Measurements from ENCODE around the gene ING2. TPM values are rescaled to one million over a fixed set of nuclear protein-coding genes. Genes with fewer than 3 reads are reported as not detected.

Gene ING2
- total RNA-seq, 1 donor from 2014 or later: 6.2 TPM

DNA sequence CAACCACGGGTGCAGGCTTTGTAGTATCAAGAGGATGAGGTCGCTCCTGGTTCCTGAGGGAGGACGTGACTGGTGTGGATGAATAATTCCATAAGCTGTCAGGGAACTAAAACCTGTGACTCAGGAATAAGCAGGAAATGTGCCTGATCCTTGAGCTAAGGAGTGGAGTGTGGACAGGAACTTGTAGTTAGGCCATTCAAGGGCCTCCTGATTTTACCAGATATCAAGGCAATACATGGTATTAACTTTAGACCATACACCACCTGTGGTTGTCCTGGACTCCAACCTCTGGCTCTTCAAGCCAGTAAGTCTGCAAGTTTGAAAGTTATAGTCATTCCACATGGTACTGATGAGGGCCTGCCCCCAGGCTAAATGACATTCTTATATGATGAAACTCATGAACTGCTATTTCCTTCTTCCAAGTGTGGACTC lies 12.1 kb upstream of the ING2 start:
- intact Hi-C loops (cut with DNase I): no loop called here
- DNase-seq (ENCODE audit: low spot score): no peak

DNA sequence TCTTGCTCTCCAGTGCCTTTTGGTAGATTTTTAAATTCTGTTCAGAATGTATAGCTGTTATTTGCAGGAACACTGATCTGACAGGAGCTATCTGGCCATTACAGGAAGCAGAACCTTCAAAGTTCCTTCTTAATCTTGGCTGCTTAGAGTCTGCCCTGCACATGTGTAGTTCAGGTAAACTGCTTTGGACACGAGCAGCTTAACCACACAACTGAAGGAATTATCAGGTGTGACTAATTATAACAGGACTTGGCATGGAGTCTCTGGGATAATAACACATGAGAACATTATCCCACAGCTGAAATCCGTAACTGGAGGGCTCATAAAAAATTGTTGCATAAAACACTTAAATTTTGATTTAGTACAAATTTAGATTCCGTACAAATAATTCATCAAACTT lies 11.6 kb upstream of the ING2 start:
- intact Hi-C loops (cut with DNase I): no loop called here
- DNase-seq (ENCODE audit: low spot score): no peak

DNA sequence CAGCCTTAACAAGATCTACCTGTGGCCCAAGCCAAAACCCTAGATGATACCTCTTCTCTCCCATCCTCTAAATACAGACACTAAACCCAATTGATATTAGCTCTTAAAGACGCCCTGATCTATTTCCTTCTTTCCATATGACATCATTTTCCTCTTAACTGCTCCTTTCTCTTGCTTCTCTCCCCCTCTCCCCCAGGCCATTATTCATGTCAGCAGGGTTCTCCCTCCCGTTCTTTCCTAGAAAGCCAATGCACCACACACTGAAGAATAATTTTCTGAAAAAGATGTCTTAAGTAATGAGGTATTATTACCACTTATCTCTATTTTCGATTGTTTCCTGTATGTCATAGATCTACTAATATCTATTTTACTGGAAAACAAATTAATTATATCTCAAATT lies 9.7 kb upstream of the ING2 start:
- no peak for DNase-seq (ENCODE audit: low spot score)
- intact Hi-C loops (cut with DNase I): no loop called here

DNA sequence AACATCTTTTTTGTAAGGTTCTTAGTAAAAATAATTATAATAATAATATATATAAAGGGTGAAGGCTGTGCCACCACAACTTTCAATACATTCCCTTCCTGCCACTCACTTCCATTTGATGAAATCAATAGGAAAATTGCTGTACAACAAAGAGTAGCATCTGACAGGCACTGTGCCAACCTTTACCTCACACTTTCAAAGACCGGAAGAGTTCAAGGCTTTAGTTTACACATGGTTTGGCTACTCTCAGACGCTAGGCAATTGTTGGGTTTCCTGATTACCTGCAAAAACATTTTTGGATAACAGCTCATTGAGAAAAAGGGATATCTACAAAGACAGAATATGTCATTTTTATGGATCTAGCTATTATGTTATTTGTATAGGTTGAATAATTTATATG lies 5.5 kb upstream of the ING2 start:
- intact Hi-C loops (cut with DNase I): no loop called here
- DNase-seq (ENCODE audit: low spot score): no peak

DNA sequence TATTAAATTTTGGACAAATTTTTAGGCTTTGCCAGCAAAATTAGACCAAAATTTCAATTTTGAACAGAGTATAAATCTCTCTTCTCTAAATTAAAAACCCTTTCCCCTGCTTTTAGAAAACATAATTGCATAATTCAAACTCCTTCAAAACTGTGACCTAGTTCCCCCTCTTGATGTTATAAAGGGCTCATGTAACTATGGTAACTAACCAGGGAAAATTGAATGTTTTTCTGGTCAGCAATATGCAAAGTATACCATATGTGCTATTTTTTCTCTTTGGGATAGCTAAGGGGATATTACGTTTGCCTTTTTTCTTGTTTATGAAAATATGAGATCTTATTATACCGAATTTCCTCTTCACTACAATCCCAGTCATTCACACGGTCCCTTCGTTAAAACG lies 5.1 kb upstream of the ING2 start:
- DNase-seq (ENCODE audit: low spot score): no peak
- intact Hi-C loops (cut with DNase I): loop anchor here (5.0 to 10.0 kb wide), 2 partner anchors 58 to 405 kb away; partner anchors contain the start of genes CDKN2AIP and WWC2

DNA sequence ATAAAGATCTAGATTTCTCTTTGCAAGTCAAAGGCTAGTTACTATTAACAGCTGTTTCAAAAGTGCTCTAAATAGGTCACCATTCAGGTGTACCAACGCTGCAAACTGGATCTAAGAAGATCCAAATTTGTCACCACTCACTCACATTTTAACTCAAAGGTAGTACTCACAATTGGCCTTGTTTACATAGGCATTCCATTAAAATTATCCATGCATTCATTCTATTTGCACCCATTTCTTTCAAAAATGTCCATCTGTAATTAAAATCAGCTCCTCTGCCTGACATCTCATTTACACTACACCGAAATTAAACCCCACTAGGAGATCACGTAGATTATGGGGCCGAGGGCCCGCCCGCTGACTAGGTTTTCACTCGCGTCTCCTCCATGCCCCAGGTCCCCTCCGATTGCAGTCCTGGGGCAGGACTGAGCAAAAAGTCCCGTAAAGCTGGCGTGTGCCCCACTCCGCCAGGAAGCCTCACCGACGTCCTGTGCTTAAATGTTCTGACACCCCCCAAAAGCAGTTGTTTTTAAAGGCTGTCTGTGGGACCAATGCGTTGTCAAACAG lies 1.3 kb upstream of the ING2 start:
- DNase-seq (ENCODE audit: low spot score): no peak
- intact Hi-C loops (cut with DNase I): loop anchor here (2.0 to 10.0 kb wide), 3 partner anchors 33 to 409 kb away; partner anchors contain the start of genes CDKN2AIP and WWC2

DNA sequence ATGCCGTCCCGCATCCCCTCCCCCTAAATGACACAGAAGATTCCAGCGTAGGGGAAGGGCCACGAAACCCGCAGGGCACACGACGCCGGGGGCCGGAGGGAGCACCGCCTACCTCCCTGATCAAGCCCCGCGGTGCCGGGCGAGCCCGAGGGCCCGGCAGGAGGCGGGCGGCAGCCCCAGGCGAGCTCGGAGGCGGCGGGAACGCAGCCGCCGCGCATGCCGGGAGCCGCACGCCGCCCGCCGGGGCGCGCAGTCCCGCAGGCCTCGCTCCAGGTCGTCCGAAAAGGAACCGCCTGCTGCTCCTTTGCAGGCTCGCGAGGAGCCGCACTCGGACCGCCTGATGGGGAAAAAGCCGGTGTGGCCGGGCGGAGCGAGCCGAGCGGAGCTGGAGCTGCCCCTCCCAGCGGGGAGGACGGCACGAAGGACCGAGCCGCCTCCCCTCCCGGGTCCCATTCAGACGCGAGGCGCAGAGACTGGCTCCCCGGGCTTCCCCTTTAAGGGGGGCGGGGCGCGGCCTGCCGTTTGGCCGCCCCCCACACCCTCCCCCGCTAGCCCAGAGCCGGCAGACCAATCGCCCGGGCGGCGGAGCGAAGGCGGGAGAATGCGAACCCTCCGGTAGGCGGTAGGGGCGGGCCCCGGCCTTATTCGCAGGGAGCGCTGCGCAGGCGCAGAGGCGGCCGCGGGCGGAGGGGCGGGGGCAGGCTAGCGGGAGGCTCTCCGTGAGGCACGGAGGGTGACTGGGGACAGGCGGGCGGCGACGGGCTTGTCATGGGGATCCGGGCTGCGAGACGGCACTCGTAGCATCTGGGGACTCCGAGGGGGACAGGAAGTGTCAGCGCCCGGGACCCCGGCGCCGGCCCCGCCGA lies 561 bp upstream of the ING2 start:
- intact Hi-C loops (cut with DNase I): loop anchor here (2.0 to 10.0 kb wide), 3 partner anchors 33 to 409 kb away; partner anchors contain the start of genes CDKN2AIP and WWC2
- peak; percentile 100 for DNase-seq (ENCODE audit: low spot score)

DNA sequence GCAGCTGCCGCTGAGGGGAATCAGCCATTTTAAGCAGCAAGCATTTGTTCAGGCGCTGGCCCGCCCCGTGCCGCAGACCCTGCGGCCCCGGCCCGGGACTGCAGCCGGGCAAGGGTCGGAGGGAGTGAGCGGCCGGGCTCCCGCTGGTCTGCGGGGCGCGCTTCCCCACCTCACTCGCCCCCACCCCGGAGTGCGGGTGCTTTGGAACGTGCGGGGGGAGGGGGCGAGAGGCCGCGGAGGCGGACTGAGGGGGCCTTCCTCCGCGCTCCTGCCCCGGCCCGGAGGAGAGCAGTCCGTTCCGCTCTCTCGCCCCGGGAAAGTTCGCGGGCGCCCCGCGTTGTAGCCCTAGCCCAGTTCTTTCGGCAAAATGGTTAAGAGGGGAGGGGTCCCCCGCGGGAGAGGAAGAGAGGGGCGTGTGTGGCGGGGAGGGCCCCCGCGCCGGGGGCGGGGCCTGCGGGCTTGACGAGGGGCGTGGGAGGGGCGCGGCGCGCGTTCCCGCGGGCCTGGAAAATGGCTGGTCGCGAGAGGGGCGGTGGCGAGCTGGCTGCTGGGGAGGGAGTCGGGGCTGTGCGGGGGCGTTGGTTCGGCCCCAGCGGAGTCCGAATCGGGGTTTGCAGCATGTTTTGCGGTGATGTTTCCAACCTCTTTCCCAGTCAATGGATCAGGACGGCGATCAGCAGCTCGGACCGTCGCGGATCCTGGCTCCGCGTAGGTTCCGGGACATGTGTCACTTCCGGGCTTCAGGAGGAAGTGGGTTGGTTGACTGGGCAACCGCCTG lies 942 bp downstream of the ING2 start:
- intact Hi-C loops (cut with DNase I): loop anchor here (1.0 to 10.0 kb wide), 3 partner anchors 35 to 411 kb away; partner anchors contain the start of genes RWDD4, TRAPPC11 and WWC2
- peak; percentile 95 for DNase-seq (ENCODE audit: low spot score)

DNA sequence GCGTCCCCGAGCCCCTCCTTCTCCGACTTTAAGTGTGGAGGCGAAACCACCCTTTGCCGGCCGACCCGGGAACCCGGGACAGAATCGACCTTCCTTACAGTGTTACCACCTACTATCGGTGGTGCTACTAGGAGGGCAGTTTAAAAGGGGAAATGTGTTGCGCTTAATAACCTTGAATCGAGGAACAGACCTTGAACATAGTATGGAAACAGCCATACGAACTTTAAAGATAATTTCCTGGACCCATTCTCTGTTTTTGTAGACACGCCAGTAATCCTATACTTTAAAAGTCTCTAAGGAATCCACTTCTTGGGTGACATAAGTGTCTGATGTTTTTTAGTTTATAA lies 1.5 kb downstream of the ING2 start:
- no peak for DNase-seq (ENCODE audit: low spot score)
- intact Hi-C loops (cut with DNase I): loop anchor here (1.0 to 10.0 kb wide), 2 partner anchors 153 to 412 kb away; partner anchors contain the start of genes RWDD4, TRAPPC11 and WWC2

DNA sequence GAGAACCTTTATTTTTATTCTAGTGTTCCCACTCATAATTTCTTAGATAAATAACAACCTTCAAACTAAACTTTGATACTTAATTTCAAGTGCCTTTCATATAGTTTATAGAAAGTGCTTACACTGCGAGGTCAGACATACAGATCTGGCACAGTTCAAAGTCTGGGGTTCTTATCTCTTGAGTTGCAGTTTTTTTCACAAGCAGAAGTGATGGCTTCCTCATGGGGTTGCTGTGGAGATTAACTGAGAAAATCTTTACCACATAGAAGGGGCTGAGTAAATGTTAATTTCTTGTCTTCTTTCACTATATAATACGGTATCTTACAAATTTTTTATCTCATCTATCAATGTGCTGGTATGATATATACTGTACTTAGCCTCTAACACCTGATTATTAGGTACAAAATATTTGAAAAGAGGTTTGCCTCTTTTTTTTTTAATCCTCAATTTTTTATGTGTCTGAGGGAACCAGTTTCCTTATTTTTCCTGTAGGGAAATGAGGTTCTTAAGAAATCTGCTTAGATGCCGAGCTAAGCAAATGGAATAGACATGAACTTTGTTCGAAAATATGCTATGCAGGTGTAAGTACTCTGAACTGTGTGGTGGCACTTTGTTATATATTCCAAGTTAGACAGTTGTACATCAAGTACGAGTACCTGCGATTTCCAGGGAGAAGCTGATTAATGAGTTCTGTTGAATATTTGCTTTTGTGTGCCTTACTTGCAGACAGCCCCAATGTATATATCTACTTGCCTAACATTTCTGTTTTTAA lies 3.3 kb downstream of the ING2 start:
- no peak for DNase-seq (ENCODE audit: low spot score)
- intact Hi-C loops (cut with DNase I): loop anchor here (10.0 kb wide), 1 partner anchor 413 kb away; the partner anchor contains the start of gene WWC2

DNA sequence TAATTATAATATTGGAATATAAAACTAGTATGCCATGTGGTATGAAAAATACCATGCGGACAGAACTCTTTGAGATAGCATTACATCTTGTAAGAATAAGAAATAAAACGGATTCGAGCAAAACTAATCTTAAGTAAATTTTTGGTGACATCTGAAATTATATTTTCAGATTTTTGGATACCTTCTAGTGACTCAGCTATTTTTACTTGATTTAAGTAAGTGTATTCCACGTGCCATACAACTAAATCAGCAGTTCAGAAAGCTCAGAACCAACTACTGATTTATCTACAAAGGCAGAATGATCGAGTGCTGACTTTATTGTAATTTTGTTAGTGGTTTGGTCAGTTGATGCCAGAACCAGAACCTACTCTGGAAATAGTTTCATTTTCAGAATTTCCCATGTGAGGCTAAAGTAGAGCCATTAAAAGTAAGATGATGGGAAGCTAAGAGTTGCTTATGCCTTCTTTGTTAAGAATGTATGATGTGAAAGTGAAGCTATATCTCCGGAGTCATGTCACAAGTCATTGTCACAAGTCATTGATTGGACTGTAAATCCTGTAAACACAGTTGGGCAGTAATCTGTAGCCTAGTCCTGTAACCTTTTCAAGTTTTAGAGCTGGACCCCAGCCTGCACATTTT lies 4.0 kb downstream of the ING2 start:
- intact Hi-C loops (cut with DNase I): loop anchor here (10.0 kb wide), 1 partner anchor 414 kb away; the partner anchor contains the start of gene WWC2
- no peak for DNase-seq (ENCODE audit: low spot score)

DNA sequence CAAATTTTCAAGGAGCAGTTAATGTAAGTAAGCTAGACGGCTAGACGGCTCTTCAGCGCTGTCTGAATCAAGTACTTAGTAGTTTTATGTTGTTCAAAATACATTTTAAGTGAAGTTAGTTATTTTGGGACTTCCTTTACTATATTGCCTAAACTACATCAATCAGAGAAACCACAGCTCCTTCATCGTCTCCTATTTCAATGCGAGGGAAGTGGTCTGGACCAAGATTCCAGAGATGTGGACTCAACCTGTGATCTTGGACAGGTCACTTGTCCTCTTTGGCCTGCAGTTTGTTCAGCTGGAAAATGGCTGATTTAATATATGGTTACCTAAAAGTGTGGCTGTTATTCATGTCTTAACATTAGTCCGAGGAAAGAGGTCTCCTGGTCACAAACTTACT lies 10.6 kb downstream of the ING2 start:
- DNase-seq (ENCODE audit: low spot score): no peak
- intact Hi-C loops (cut with DNase I): no loop called here

DNA sequence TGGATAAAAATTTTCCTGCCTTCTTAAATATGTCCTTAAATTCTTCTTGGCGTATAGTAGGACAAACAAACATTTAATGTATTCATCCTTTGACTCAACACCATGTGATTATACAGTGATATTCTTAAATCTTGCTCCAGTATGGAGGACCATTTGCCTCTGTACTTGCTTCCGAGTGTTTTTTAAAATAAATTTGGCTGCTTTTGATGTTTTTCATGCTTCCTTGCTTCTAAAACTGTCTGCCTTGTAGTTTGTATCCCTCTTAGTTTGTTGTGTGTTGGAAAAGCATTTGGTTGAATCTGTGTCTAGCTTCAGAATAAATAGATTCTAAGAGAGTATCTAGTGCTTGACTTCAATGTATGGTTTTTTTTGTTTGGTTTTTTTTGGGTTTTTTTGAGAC lies 12.3 kb downstream of the ING2 start:
- DNase-seq (ENCODE audit: low spot score): no peak
- intact Hi-C loops (cut with DNase I): no loop called here

DNA sequence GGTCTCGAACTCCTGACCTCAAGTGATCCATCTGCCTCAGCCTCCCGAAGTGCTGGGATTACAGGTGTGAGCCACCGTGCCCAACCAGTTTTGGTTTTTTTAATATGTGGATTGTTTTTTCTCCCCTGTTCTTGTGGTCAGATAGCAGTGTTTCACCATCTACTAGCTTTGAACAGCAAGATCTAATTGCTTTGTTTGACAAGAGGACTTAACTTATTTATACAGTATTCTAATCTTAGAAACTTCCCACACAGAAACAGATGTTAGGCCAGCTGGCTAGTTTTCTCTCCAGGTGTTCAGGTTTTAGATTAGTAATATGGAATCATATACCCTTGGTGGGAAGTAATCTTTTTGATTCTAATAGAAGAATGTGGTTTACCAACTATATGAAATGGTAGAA lies 12.9 kb downstream of the ING2 start:
- intact Hi-C loops (cut with DNase I): no loop called here
- no peak for DNase-seq (ENCODE audit: low spot score)

DNA sequence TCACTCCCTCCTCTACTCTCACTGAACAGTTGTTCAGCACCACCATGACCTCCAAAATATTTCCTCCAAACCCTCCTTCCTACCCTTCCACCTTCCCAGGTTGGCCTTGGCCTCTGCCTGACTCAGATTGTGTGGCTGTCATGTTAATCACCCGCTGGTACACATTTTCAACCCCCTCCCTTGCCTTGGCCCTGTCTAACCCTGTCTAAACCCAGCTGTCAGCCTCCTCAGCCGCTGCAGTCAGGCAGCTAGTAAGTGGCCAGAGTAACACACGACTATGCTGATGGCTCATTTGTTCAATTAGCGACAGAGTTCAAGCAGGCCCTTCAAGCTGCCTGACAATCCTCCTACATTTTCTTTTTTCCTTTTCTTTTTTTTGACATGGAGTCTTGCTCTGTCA lies 18.0 kb downstream of the ING2 start:
- intact Hi-C loops (cut with DNase I): no loop called here
- no peak for DNase-seq (ENCODE audit: low spot score)

DNA sequence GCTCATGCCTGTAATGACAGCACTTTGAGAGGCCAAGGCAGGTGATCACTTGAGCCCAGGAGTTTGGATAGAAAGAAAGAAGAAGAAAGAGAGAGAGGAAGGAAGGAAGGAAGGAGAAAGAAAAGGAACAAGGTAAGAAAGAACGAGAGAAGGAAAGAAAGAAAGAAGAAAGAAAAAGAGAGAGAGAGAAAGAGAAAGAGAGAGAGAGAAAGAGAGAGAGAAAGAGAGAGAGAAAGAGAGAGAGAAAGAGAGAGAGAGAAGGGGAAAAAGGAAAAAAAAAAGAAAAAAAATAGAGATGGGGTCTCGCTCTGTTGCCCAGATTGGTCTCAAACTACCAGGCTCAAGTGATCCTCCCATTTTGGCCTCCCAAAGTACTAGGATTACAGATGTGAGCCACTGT lies 22.5 kb downstream of the ING2 start:
- DNase-seq (ENCODE audit: low spot score): no peak
- intact Hi-C loops (cut with DNase I): no loop called here

DNA sequence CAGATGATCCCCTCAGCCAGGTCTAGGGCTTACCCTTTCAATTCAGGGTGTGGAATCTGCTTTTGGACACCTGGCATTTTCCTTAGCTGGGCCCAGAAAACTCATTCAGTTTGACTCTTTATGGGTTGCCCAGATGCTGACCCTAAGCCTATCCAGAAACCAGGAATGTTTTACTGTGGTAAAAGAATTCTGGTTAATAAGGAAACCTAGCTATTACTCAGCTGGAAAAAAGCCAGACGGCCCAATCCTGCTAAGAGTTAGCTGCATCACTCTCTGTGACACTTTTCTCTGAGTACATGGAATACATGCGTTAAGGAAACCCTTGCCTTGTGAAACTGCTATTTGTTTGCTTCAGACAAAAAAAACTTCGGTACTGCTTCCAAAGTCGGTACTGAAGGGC lies 28.0 kb downstream of the ING2 start:
- intact Hi-C loops (cut with DNase I): no loop called here
- no peak for DNase-seq (ENCODE audit: low spot score)

DNA sequence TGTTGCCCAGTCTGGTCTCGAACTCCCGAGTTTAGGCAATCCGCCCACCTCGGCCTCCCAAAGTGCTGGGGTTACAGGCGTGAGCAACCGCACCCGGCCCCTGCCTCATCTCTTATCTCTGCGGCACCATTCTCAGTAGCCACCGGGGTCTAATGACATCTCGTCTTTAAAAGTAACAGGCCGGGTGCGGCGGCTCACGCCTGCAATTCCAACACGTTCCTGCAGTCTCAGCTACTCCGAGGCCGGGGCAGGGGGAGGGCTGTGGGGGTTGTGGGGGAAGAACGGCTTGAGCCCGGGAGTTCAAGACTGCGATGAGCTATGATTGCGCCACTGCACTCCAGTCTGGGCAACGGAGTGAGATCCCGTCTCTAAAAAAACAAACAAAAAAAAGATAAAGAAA lies 28.8 kb downstream of the ING2 start:
- DNase-seq (ENCODE audit: low spot score): no peak
- intact Hi-C loops (cut with DNase I): no loop called here
